GM12873 (cell line): Measurements from ENCODE around the gene HRH2.

ENCODE experiments used
- TF ChIP-seq, protein P1 (sequence below): IDR thresholded peaks from 2 replicates; pipeline ENCODE4 v1.5.1; 2012; ENCODE audit warnings: low read depth, mild to moderate bottlenecking, moderate library complexity, low read length, control low read depth; ENCODE audit not compliant: insufficient read depth; ENCODE audit errors: missing control alignments

The HRH2 gene

DNA sequence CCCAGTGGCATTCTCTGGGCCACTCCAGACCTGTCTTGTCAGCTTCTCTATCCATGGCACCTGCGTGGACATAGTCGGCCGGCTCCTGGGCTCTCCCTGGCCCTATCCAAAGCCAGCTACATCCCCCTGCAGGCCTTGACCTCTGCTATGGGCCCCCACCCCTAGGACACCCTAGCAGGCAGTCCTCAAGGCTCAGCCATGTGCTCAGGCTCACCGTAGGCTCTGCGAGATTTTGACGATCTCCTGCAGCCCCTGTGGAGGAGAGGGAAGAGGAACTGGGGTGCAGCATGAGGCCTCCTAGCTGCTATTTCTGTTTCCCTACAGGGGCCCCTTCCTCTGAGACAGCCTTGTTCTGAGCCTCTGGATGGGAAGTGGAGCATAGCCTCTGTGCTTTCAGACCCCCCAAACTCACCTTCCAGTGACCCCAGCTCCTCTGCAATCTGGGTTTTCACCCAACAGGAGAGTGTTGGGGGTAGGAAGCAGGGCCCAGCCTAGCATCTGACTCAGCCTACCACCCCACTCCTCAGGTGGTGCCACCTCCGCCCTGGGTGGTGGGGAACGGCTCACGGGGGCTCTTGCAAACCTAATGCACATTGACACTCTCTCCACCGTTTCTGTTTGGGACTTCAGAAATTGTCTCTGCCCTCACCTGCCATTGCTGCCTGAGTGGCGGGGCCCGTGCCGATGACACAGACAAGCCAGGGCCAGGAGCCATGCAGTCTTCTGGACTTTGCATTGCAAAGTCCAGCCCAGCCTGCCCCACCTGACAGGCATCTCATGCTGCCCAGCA is 36.7 kb downstream of the HRH2 start:
- TF ChIP-seq, protein P1, sequence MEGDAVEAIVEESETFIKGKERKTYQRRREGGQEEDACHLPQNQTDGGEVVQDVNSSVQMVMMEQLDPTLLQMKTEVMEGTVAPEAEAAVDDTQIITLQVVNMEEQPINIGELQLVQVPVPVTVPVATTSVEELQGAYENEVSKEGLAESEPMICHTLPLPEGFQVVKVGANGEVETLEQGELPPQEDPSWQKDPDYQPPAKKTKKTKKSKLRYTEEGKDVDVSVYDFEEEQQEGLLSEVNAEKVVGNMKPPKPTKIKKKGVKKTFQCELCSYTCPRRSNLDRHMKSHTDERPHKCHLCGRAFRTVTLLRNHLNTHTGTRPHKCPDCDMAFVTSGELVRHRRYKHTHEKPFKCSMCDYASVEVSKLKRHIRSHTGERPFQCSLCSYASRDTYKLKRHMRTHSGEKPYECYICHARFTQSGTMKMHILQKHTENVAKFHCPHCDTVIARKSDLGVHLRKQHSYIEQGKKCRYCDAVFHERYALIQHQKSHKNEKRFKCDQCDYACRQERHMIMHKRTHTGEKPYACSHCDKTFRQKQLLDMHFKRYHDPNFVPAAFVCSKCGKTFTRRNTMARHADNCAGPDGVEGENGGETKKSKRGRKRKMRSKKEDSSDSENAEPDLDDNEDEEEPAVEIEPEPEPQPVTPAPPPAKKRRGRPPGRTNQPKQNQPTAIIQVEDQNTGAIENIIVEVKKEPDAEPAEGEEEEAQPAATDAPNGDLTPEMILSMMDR = no peak

- TF ChIP-seq, protein P1 = no peak
These were observed 37.6 kb downstream of the HRH2 start for GRCh38 chr5:175695161-175696126.

GRCh38 chr5:175696139-175696854 is 38.4 kb downstream of the HRH2 start:
- TF ChIP-seq, protein P1 = peak; percentile 81

- TF ChIP-seq, protein P1 = no peak
These were observed 39.0 kb downstream of the HRH2 start for GRCh38 chr5:175696855-175697198.

DNA sequence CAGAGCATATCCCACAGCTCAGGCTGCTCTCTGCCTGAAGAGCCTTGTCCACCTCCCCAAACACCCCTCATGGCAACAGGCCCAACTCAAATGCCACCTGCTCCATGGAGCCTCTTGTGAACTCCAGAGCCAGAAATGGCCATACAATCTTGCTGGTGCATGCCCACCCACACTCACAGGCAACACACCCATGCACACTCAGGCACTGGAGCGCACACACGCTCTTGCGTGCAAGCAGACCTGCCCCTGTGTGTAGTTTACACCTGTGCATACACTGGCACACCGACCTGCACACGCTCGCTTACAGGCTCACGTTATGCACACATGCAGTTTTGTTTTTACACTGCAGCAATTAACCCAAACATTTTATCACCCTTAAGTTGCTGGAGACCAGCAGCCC is 40.0 kb downstream of the HRH2 start:
- TF ChIP-seq, protein P1 = no peak

GRCh38 chr5:175698401-175699115 is 40.7 kb downstream of the HRH2 start:
- TF ChIP-seq, protein P1 = no peak
